Adrenal gland (tissue), 12 donors: ENCODE measurements around the gene DOCK4. TPM values are rescaled to one million over a fixed set of nuclear protein-coding genes. Genes with fewer than 3 reads are reported as not detected.
"Not testable (repeated sequence)": the region's sequence is repeated elsewhere in the genome, so short reads cannot be mapped to it uniquely, and the experiment has no call there.

Experiments
- DNase-seq, 7 donors: peaks; one replicate each; pipeline ENCODE4 v3.0.0-alpha.2; 2019 to 2020
- H3K27ac ChIP-seq, 5 donors: fragments of 200-600 bp; sonication (generic) in 4 of 5; 1 replicate in 3 of 5; 2 replicates in 2 of 5; pipeline versions ENCODE4 v1.5.1 to v1.8.0; 2016 to 2020; ENCODE audit warnings: mild to moderate bottlenecking in 1 of 5
- H3K27me3 ChIP-seq: fragments of 200-600 bp; 2 replicates; pipeline ENCODE4 v1.8.0; 2021
- H3K36me3 ChIP-seq, 2 donors: fragments of 200-600 bp; replicated peaks in 1 of 2; 1 replicate in 1 of 2; 2 replicates in 1 of 2; pipeline versions ENCODE4 v1.5.1 to v1.8.0; 2018 to 2022
- H3K4me1 ChIP-seq, 2 donors: fragments of 200-600 bp; replicated peaks in 1 of 2; 1 replicate in 1 of 2; 2 replicates in 1 of 2; pipeline versions ENCODE4 v1.5.1 to v1.8.0; 2018 to 2021
- H3K4me3 ChIP-seq, 4 donors: fragments of 200-600 bp; sonication (generic) in 3 of 4; one replicate each; pipeline ENCODE4 v1.5.1; 2016 to 2018
- H3K9me3 ChIP-seq, 3 donors: fragments of 200-600 bp; sonication (generic) in 1 of 3; replicated peaks in 1 of 3; 1 replicate in 2 of 3; 2 replicates in 1 of 3; pipeline versions ENCODE4 v1.5.1 to v1.8.0; 2016 to 2021
- POLR2A ChIP-seq, 2 donors: fragments of 450-650 bp; IDR thresholded peaks; one replicate each; pipeline ENCODE4 v1.6.1; 2017; ENCODE audit warnings: antibody characterized with exemption in 2 of 2, mild to moderate bottlenecking in 2 of 2, moderate library complexity in 1 of 2
- WGBS, 4 donors: extraction: QIAGEN DNeasy Blood & Tissue Kit in 2 of 4; methylation state at CpG; one replicate each; pipeline versions ENCODE4 v1.1.5 to v1.1.7; 2013 to 2017; 5-methylcytosine and 5-hydroxymethylcytosine counted together
- intact Hi-C, 2 donors: fragments of 100-400 bp; cut with DNase I; formaldehyde crosslinking; loops; one replicate each; pipeline versions ENCODE4 v1.14.1 to v1.15.0; 2022 to 2023
- polyA plus RNA-seq, 3 donors: library from polyadenylated mRNA; stranded (reverse); fragments of 200-250 nt in 2 of 3; fragments of 350-450 nt in 1 of 3; fragmentation: Illumina TruSeq in 1 of 3; extraction: RNeasy Lipid Tissue Mini Kit (QIAGEN cat#74804) in 1 of 3; gene quantifications; one replicate each; pipeline ENCODE4 v1.2.3, GENCODE V29; 2013 to 2014
- total RNA-seq, 9 donors: library from RNA; depleted of rRNA in 4 of 9; stranded (reverse); fragments of >200 nt in 4 of 9; fragments of 120-200 nt in 1 of 9; fragmentation: NEBNext Ultra II Directional in 1 of 9; extraction: Animal tissue kit (Norgen Biotek cat#: 25700) in 1 of 9; gene quantifications; one replicate each; pipeline versions ENCODE4 v1.1.0 to v1.2.4, GENCODE V29; 2013 to 2023
- TF ChIP-seq, protein P1 (sequence below), 6 experiments: fragments of 450-650 bp in 4 of 6; fragments of 200-600 bp in 2 of 6; sonication (generic) in 1 of 6; IDR thresholded peaks; 1 replicate in 5 of 6; 2 replicates in 1 of 6; pipeline versions ENCODE4 v1.5.1 to v1.8.0; 2016 to 2021; ENCODE audit warnings: antibody characterized with exemption in 6 of 6, mild to moderate bottlenecking in 2 of 6, moderate library complexity in 1 of 6
- donor health status: healthy with polysubstance abuse.
- donor health status: Bipolar disorder and iron deficiency.
- donor health status: DM: yes; HTN: yes; CAD: no.
- donor health status: DM: no; HTN: no; CAD: no.
- donor health status: DM: no; HTN: no; CAD: no.
- donor health status: DM: yes; HTN: yes; CAD: no.

The DOCK4 gene
- total and polyA plus RNA-seq, 12 donors: 6.2 to 37.6 (median 21.1) TPM

DNA sequence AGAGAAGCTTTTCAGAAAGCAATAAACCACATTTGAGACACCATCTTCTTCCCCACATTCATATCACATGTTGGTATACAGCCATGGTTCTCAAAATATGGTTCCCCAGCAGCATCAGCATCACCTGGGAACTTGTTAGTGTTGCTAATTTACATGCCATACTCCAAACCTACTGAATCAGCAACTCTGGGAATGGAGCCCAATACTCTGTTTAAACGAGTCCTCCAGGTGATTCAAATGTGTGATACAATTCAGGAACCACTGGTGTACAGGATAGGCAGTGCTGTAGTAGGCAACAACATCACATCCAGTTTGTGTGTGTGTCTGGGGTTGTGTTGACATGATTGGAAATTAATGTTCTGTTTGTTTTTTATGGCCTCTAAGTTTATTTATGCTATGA, 48.0 kb upstream of the DOCK4 start:
- 63 to 80% (median 71%) methylated on average over 1 of the region's 1 CpG for WGBS, 4 donors
- Histone ChIP-seq H3K4me3 (no peak overlapping the region), H3K9me3 (no peaks in the 10 kb centered on the region), H3K27ac (no peak overlapping the region), H3K27me3 (no peaks in the 10 kb centered on the region), H3K36me3 (no peaks in the 10 kb centered on the region), H3K4me1 (no peaks in the 10 kb centered on the region)
- TF ChIP-seq, protein P1, sequence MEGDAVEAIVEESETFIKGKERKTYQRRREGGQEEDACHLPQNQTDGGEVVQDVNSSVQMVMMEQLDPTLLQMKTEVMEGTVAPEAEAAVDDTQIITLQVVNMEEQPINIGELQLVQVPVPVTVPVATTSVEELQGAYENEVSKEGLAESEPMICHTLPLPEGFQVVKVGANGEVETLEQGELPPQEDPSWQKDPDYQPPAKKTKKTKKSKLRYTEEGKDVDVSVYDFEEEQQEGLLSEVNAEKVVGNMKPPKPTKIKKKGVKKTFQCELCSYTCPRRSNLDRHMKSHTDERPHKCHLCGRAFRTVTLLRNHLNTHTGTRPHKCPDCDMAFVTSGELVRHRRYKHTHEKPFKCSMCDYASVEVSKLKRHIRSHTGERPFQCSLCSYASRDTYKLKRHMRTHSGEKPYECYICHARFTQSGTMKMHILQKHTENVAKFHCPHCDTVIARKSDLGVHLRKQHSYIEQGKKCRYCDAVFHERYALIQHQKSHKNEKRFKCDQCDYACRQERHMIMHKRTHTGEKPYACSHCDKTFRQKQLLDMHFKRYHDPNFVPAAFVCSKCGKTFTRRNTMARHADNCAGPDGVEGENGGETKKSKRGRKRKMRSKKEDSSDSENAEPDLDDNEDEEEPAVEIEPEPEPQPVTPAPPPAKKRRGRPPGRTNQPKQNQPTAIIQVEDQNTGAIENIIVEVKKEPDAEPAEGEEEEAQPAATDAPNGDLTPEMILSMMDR (IDR thresholded peaks at IDR 0.05): no peak
- TF ChIP-seq POLR2A (IDR thresholded peaks at IDR 0.05): no peak
- DNase-seq: no peak
- intact Hi-C loops: no loop called here

DNA sequence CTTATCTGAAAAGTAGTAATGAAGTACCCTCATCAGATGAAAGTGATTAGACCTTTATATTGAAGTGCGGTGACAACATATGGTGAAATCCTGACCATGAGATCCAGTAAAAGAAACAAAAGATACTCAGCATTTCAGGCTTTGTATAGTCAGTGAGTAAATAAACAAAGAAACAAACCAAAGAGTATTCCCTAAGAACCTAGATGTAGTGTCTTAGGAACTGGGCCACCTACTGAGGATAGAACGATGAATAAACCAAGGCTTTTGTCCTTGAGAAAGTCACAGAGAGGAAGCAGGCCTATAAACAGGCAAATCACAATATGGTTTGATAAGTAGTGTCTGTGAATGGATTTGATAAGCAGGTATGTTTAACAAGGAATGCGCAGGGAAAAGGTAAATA, 46.5 kb upstream of the DOCK4 start:
- Histone ChIP-seq H3K27ac (no peak overlapping the region), H3K4me3 (no peak overlapping the region), H3K4me1 (no peaks in the 10 kb centered on the region), H3K9me3 (no peaks in the 10 kb centered on the region), H3K27me3 (no peaks in the 10 kb centered on the region), H3K36me3 (no peaks in the 10 kb centered on the region)
- intact Hi-C loops: no loop called here
- 70 to 85% (median 80%) methylated on average over 3 of the region's 3 CpGs for WGBS, 4 donors
- DNase-seq: no peak
- TF ChIP-seq POLR2A (IDR thresholded peaks at IDR 0.05): no peak
- TF ChIP-seq, protein P1 (IDR thresholded peaks at IDR 0.05): no peak

DNA sequence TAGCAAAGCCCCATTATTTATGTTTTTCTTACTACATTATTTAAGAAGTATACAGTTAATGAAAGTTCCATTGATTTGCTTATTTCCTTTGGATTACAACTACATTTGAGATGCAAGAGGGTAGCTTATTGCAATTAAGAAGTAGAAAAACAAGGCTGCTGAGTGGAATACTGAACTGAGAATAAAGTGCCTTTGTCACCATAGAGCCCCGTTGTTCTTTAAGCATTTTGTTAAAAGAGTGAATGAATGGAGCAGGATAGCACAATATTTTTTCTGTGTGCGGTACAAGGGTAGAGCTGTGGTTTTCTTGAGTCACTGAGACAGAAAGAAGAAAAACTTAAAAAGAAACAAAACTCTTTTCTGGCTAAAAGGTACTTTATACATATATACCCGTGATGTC, 45.9 kb upstream of the DOCK4 start:
- TF ChIP-seq, protein P1 (IDR thresholded peaks at IDR 0.05): no peak
- no peak for TF ChIP-seq POLR2A (IDR thresholded peaks at IDR 0.05)
- Histone ChIP-seq H3K4me1 (no peaks in the 10 kb centered on the region), H3K27ac (no peak overlapping the region), H3K4me3 (no peak overlapping the region), H3K36me3 (no peaks in the 10 kb centered on the region), H3K27me3 (no peaks in the 10 kb centered on the region), H3K9me3 (no peaks in the 10 kb centered on the region)
- no peak for DNase-seq
- 77 to 94% (median 93%) methylated on average over 3 of the region's 3 CpGs for WGBS, 4 donors
- intact Hi-C loops: no loop called here

DNA sequence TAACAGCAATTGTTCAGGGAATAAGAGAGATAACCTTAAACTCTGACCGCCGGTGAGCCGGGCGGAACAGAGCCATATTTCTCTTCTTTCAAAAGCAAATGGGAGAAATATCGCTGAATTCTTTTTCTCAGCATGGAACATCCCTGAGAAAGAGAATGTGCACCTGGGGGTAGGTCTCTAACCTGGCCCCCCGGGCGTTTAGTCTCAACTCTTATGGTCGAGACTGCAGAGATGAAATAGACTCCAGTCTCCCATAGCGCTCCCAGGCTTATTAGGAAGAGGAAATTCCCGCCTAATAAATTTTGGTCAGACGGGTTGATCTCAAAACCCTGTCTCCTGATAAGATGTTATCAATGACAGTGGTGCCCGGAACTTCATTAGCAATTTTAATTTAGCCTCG, 43.8 kb upstream of the DOCK4 start:
- 83 to 87% (median 86%) methylated on average over 13 of the region's 13 CpGs for WGBS, 4 donors
- H3K27me3 ChIP-seq, intact Hi-C loops, DNase-seq, H3K4me3 ChIP-seq, H3K36me3 ChIP-seq, H3K27ac ChIP-seq, H3K4me1 ChIP-seq, H3K9me3 ChIP-seq: not testable (repeated sequence)

DNA sequence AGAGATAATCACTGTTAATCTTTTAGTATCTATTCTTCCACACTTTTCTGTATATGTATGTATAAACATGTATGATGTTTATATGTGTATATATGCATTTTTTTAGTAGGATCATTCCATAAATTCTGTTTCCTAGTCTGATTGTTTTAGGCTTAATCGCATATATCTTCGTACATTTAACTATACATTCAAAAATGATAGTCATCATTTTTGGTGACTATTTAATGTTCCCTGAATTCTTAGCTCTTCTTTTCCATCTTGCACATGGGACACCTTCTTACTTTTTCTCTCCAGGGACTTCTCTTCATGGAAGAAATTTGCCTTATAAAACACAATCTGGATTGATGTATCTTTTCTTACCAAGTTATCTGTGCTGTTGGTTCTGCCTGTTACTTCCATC, 42.4 kb upstream of the DOCK4 start:
- Histone ChIP-seq H3K4me1 (no peaks in the 10 kb centered on the region), H3K36me3 (no peaks in the 10 kb centered on the region), H3K27me3 (no peaks in the 10 kb centered on the region), H3K9me3 (no peaks in the 10 kb centered on the region), H3K27ac (no peak overlapping the region), H3K4me3 (no peak overlapping the region)
- WGBS, 4 donors: 96 to 98% (median 98%) methylated on average over 2 of the region's 2 CpGs
- no peak for DNase-seq
- TF ChIP-seq, protein P1 (IDR thresholded peaks at IDR 0.05): no peak
- TF ChIP-seq POLR2A (IDR thresholded peaks at IDR 0.05): no peak
- intact Hi-C loops: no loop called here
